Ovary (tissue), 10 donors: ENCODE results near the gene SERTAD4. TPM values are rescaled to one million over a fixed set of nuclear protein-coding genes. Genes with fewer than 3 reads are reported as not detected.
"Not testable (repeated sequence)": the region's sequence is repeated elsewhere in the genome, so short reads cannot be mapped to it uniquely, and the experiment has no call there.

Experiments
- DNase-seq, 5 donors: peaks; one replicate each; pipeline ENCODE4 v3.0.0-alpha.2; 2019 to 2020
- H3K27ac ChIP-seq, 2 donors: fragments of 200-600 bp; one replicate each; pipeline versions ENCODE4 v1.5.1 to v1.8.0; 2019 to 2022
- H3K27me3 ChIP-seq: fragments of 200-600 bp; one replicate; pipeline ENCODE4 v1.8.0; 2022
- H3K36me3 ChIP-seq: fragments of 200-600 bp; sonication (generic); one replicate; pipeline ENCODE4 v1.5.1; 2019
- H3K4me1 ChIP-seq: one replicate; pipeline ENCODE4 v1.8.1; 2013; ENCODE audit warnings: mild to moderate bottlenecking, moderate library complexity; ENCODE audit not compliant: insufficient read depth
- H3K4me3 ChIP-seq: fragments of 200-600 bp; sonication (generic); one replicate; pipeline ENCODE4 v1.5.1; 2017
- H3K9me3 ChIP-seq, 2 donors: fragments of 200-600 bp in 1 of 2; sonication (generic) in 1 of 2; one replicate each; pipeline versions ENCODE4 v1.5.1 to v1.8.1; 2013 to 2019; ENCODE audit warnings: mild to moderate bottlenecking in 1 of 2, moderate library complexity in 1 of 2
- CTCF ChIP-seq, 3 donors: fragments of 450-650 bp in 2 of 3; fragments of 200-600 bp in 1 of 3; IDR thresholded peaks; one replicate each; pipeline versions ENCODE4 v1.5.1 to v1.8.0; 2016 to 2022; ENCODE audit warnings: antibody characterized with exemption in 3 of 3, mild to moderate bottlenecking in 1 of 3
- EP300 ChIP-seq: sonication (generic); formaldehyde crosslinking; IDR thresholded peaks from one replicate; pipeline ENCODE4 v1.6.1; 2017; ENCODE audit warnings: antibody characterized with exemption
- POLR2A ChIP-seq: fragments of 450-650 bp; IDR thresholded peaks from one replicate; pipeline ENCODE4 v1.6.1; 2017; ENCODE audit warnings: antibody characterized with exemption, mild to moderate bottlenecking, moderate library complexity
- WGBS, 3 donors: extraction: QIAGEN DNeasy Blood & Tissue Kit in 1 of 3; methylation state at CpG; one replicate each; pipeline versions ENCODE4 v1.1.5 to v1.1.7; 2013 to 2017; 5-methylcytosine and 5-hydroxymethylcytosine counted together
- intact Hi-C, 4 donors: fragments of 100-400 bp; cut with DNase I; formaldehyde crosslinking; loops; one replicate each; pipeline versions ENCODE4 v1.11.0 to v1.15.1; 2022 to 2023
- long read RNA-seq, 3 donors: library from polyadenylated mRNA in 2 of 3; unstranded in 2 of 3; transcript quantifications; one replicate each; pipeline ENCODE4 v2.0.0 and lab custom pipeline, GENCODE V29; 2021 to 2026
- polyA plus RNA-seq, 2 donors: library from polyadenylated mRNA; stranded (reverse); fragments of 200-250 nt in 1 of 2; fragments of 350-450 nt in 1 of 2; fragmentation: Illumina TruSeq in 1 of 2; extraction: RNeasy Lipid Tissue Mini Kit (QIAGEN cat#74804) in 1 of 2; gene quantifications; one replicate each; pipeline ENCODE4 v1.2.3, GENCODE V29; 2013 to 2014
- total RNA-seq, 7 donors: library from RNA; depleted of rRNA in 2 of 7; stranded (reverse); fragments of >200 nt in 2 of 7; fragmentation: NEBNext Ultra II Directional in 3 of 7; extraction: Animal tissue kit (Norgen Biotek cat#: 25700) in 3 of 7; gene quantifications; one replicate each; pipeline versions ENCODE4 v1.1.0 to v1.2.4, GENCODE V29; 2016 to 2023
- donor health status: DM: no; HTN: no; CAD: no; lungs with moderate emphysema.
- donor health status: DM: no; HTN: no; CAD: no.
- donor health status: Bipolar disorder and iron deficiency.
- donor health status: DM: yes; HTN: yes; CAD: no.
- donor health status: DM: no; HTN: no; CAD: no.
- donor health status: DM: yes; HTN: yes; CAD: no.

SERTAD4 gene
- total RNA-seq: 1 to 10 TPM; 1.8 to 4.2 (median 2.1) TPM
- 1 to 10 TPM; 2.1 to 6.5 TPM for polyA plus RNA-seq
- long read RNA-seq, donor 1, full-length matches to known transcripts: 4 of 8 reads
- long read RNA-seq, donor 1, partial matches to known transcripts: 3 of 8 reads
- long read RNA-seq, donor 1, other reads (novel, unspliced or antisense): 1 of 8 reads
- long read RNA-seq, donor 2: 0 reads
- long read RNA-seq, donor 3, full-length matches to known transcripts: 3 of 4 reads
- long read RNA-seq, donor 3, partial matches to known transcripts: 1 of 4 reads
- long read RNA-seq, donor 3, other reads (novel, unspliced or antisense): 0 of 4 reads

- peaks cover 7% of the 10 kb centered on the region for H3K4me1 ChIP-seq
- peak; percentile 33 to 69 (median 63) for DNase-seq
- 1% methylated on average over 37 to 81 of the region's 81 CpGs for WGBS, 3 donors
- H3K27me3 ChIP-seq: no peaks in the 10 kb centered on the region
- H3K27ac ChIP-seq: peak within 1 kb of the TSS; percentile 49 to 76
- H3K4me3 ChIP-seq: peak within 1 kb of the TSS; percentile 68
- no peaks in the 10 kb centered on the region for H3K36me3 ChIP-seq
- no peaks in the 10 kb centered on the region for H3K9me3 ChIP-seq
- intact Hi-C loops: no loop called here
- TF ChIP-seq CTCF (IDR thresholded peaks at IDR 0.05) (no peak), POLR2A (no peak), EP300 (no peak)
Observed at GRCh38 chr1:210232511-210233215, at the start of gene SERTAD4. TSS of gene SERTAD4 (plus strand) at chr1:210232796. CDS start at chr1:210237961, 5,165 bp downstream.

GRCh38 chr1:210185063-210185462 is 47.5 kb upstream of the SERTAD4 start:
- TF ChIP-seq CTCF (IDR thresholded peaks at IDR 0.05) (no peak), POLR2A (no peak), EP300 (no peak)
- Histone ChIP-seq H3K4me1 (no peaks in the 10 kb centered on the region), H3K27me3 (no peaks in the 10 kb centered on the region), H3K36me3 (no peaks in the 10 kb centered on the region), H3K9me3 (no peaks in the 10 kb centered on the region), H3K27ac (no peak overlapping the region), H3K4me3 (no peak overlapping the region)
- 53 to 60% (median 55%) methylated on average over 2 of the region's 2 CpGs for WGBS, 3 donors
- intact Hi-C loops: no loop called here
- DNase-seq: no peak

GRCh38 chr1:210187849-210188606 is 44.6 kb upstream of the SERTAD4 start:
- H3K9me3 ChIP-seq, H3K27me3 ChIP-seq, H3K4me3 ChIP-seq, DNase-seq, H3K4me1 ChIP-seq, intact Hi-C loops, H3K36me3 ChIP-seq, H3K27ac ChIP-seq: not testable (repeated sequence)
- WGBS, 3 donors: 91% methylated on average over 18 of the region's 18 CpGs

GRCh38 chr1:210189426-210189825 is 43.2 kb upstream of the SERTAD4 start:
- Histone ChIP-seq H3K36me3 (no peaks in the 10 kb centered on the region), H3K9me3 (no peaks in the 10 kb centered on the region), H3K4me1 (no peaks in the 10 kb centered on the region), H3K27ac (no peak overlapping the region), H3K27me3 (no peaks in the 10 kb centered on the region), H3K4me3 (no peak overlapping the region)
- no peak for DNase-seq
- TF ChIP-seq CTCF (IDR thresholded peaks at IDR 0.05): no peak
- no peak for TF ChIP-seq POLR2A
- no peak for TF ChIP-seq EP300
- 88 to 96% (median 92%) methylated on average over 7 of the region's 7 CpGs for WGBS, 3 donors
- intact Hi-C loops: no loop called here
